ENCODE data around the gene RYR1. TPM values are rescaled to one million over a fixed set of nuclear protein-coding genes. Genes with fewer than 3 reads are reported as not detected.

Gene RYR1
- total and polyA plus RNA-seq, 4 donors: 2.8 to 7.6 (median 4.0) TPM

DNA sequence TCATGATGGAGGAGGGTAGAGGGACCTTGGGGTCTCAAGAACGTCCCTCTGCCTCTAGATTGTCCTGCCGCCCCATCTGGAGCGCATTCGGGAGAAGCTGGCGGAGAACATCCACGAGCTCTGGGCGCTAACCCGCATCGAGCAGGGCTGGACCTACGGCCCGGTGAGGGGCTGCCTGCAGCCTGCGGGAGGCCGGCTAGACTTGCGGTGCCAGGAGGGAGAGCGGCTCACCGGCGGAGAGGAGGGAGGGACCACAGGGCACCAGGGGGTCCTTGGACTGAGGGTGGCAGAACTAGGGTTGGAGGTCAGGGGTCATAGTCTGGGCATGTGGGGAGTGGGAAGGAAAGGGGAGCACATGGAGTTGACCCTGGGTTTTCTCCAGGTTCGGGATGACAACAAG is 29.9 kb downstream of the RYR1 start:
- no peaks in the 10 kb centered on the region for H3K36me3 ChIP-seq (ENCODE audit: control insufficient read depth in 4 of 4, insufficient read depth in 4 of 4, low read length in 4 of 4)
- ATAC-seq (ENCODE audit: insufficient read depth, low FRiP score) (no peak), DNase-seq (no peak)
- no peaks in the 10 kb centered on the region for H3K4me1 ChIP-seq (ENCODE audit: control insufficient read depth in 5 of 5, insufficient read depth in 5 of 5, low read length in 5 of 5)
- H3K9me3 ChIP-seq (ENCODE audit: control insufficient read depth in 4 of 4, insufficient read depth in 3 of 4, low read length in 3 of 4): peaks cover 0 to 6% (median 0%) of the 10 kb centered on the region in 4 donors
- no peak overlapping the region for H3K27ac ChIP-seq (ENCODE audit: low read depth in 1 of 2, low read length in 1 of 2)
- WGBS, 2 donors: 89 to 90% methylated on average over 18 of the region's 18 CpGs
- no peak overlapping the region for H3K9ac ChIP-seq (ENCODE audit: insufficient read depth in 1 of 2, low read length in 2 of 2)
- H3K27me3 ChIP-seq (ENCODE audit: control insufficient read depth in 3 of 3, insufficient read depth in 3 of 3, low read length in 2 of 3): peaks cover 0 to 4% (median 0%) of the 10 kb centered on the region in 3 donors
- H3K4me3 ChIP-seq: no peak overlapping the region
- TF ChIP-seq, protein P1, sequence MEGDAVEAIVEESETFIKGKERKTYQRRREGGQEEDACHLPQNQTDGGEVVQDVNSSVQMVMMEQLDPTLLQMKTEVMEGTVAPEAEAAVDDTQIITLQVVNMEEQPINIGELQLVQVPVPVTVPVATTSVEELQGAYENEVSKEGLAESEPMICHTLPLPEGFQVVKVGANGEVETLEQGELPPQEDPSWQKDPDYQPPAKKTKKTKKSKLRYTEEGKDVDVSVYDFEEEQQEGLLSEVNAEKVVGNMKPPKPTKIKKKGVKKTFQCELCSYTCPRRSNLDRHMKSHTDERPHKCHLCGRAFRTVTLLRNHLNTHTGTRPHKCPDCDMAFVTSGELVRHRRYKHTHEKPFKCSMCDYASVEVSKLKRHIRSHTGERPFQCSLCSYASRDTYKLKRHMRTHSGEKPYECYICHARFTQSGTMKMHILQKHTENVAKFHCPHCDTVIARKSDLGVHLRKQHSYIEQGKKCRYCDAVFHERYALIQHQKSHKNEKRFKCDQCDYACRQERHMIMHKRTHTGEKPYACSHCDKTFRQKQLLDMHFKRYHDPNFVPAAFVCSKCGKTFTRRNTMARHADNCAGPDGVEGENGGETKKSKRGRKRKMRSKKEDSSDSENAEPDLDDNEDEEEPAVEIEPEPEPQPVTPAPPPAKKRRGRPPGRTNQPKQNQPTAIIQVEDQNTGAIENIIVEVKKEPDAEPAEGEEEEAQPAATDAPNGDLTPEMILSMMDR (IDR thresholded peaks at IDR 0.05; ENCODE audit: control extremely low read depth, extremely low read depth): no peak

DNA sequence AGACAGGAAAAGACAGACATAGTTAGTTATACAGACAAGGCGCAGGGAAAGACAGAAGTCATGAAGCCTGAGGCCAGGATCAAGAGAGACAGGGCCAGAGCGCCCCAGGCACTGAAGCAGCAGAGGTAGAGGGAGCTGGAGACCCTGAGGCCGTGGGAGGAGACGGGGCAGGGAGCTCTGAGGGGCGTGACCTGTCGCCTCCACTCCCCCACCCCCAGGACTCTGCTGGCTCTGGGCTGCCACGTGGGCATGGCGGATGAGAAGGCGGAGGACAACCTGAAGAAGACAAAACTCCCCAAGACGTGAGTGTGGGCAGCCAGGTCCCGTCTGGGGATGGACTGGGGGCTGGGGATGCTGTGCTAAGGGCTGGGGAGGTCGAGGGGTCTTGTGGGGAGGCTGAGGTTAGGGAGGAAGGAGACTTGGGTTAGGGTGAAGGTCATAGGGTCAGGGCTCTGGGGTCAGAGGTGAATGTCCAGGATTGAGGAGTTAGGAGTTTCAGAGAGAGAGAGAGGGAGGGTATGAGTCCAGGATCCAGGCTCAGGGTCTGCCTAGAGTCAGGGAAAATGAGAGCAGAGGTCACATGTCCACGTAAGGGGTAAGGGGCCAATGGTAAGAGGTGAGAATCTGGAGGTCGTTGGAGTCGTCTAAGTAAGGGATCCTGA is 31.1 kb downstream of the RYR1 start:
- peaks cover 0 to 4% (median 0%) of the 10 kb centered on the region in 4 donors for H3K9me3 ChIP-seq (ENCODE audit: control insufficient read depth in 4 of 4, insufficient read depth in 3 of 4, low read length in 3 of 4)
- no peak for ATAC-seq (ENCODE audit: insufficient read depth, low FRiP score)
- no peaks in the 10 kb centered on the region for H3K4me1 ChIP-seq (ENCODE audit: control insufficient read depth in 5 of 5, insufficient read depth in 5 of 5, low read length in 5 of 5)
- H3K9ac ChIP-seq (ENCODE audit: insufficient read depth in 1 of 2, low read length in 2 of 2): no peak overlapping the region
- 58 to 68% methylated on average over 15 of the region's 15 CpGs for WGBS, 2 donors
- DNase-seq: no peak
- peaks cover 0 to 4% (median 0%) of the 10 kb centered on the region in 3 donors for H3K27me3 ChIP-seq (ENCODE audit: control insufficient read depth in 3 of 3, insufficient read depth in 3 of 3, low read length in 2 of 3)
- no peaks in the 10 kb centered on the region for H3K36me3 ChIP-seq (ENCODE audit: control insufficient read depth in 4 of 4, insufficient read depth in 4 of 4, low read length in 4 of 4)
- H3K27ac ChIP-seq (ENCODE audit: low read depth in 1 of 2, low read length in 1 of 2): no peak overlapping the region
- no peak overlapping the region for H3K4me3 ChIP-seq
- TF ChIP-seq, protein P1 (IDR thresholded peaks at IDR 0.05; ENCODE audit: control extremely low read depth, extremely low read depth): no peak

DNA sequence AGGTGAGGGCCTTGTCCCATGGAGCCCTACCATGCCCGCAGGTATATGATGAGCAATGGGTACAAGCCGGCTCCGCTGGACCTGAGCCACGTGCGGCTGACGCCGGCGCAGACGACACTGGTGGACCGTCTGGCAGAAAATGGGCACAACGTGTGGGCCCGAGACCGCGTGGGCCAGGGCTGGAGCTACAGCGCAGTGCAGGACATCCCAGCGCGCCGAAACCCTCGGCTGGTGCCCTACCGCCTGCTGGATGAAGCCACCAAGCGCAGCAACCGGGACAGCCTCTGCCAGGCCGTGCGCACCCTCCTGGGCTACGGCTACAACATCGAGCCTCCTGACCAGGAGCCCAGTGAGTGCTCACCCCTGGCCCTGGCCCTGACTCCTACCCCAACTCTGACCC is 32.6 kb downstream of the RYR1 start:
- Histone ChIP-seq H3K9ac (ENCODE audit: insufficient read depth in 1 of 2, low read length in 2 of 2) (no peak overlapping the region), H3K36me3 (ENCODE audit: control insufficient read depth in 4 of 4, insufficient read depth in 4 of 4, low read length in 4 of 4) (no peaks in the 10 kb centered on the region), H3K4me3 (no peak overlapping the region), H3K4me1 (ENCODE audit: control insufficient read depth in 5 of 5, insufficient read depth in 5 of 5, low read length in 5 of 5) (no peaks in the 10 kb centered on the region), H3K27me3 (ENCODE audit: control insufficient read depth in 3 of 3, insufficient read depth in 3 of 3, low read length in 2 of 3) (peaks cover 0 to 4% (median 0%) of the 10 kb centered on the region in 3 donors), H3K27ac (ENCODE audit: low read depth in 1 of 2, low read length in 1 of 2) (no peak overlapping the region), H3K9me3 (ENCODE audit: control insufficient read depth in 4 of 4, insufficient read depth in 3 of 4, low read length in 3 of 4) (peaks cover 0 to 4% (median 0%) of the 10 kb centered on the region in 4 donors)
- ATAC-seq (ENCODE audit: insufficient read depth, low FRiP score) (no peak), DNase-seq (no peak)
- TF ChIP-seq, protein P1 (IDR thresholded peaks at IDR 0.05; ENCODE audit: control extremely low read depth, extremely low read depth): no peak
- WGBS, 2 donors: 92 to 95% methylated on average over 26 of the region's 26 CpGs
